SU-DHL-6 (cell line): ENCODE results near the gene PGGHG.
"Not testable (repeated sequence)": the region's sequence is repeated elsewhere in the genome, so short reads cannot be mapped to it uniquely, and the experiment has no call there.

Experiments used
- H2AFZ ChIP-seq: fragments of 200-600 bp; sonication (generic); 2 replicates; pipeline ENCODE4 v1.6.1; 2014; ENCODE audit warnings: low read depth, mild to moderate bottlenecking, moderate library complexity, mixed read lengths, antibody characterized with exemption, low read length; ENCODE audit not compliant: severe bottlenecking
- H3F3A ChIP-seq: fragments of 200-600 bp; shearing (Covaris generic); 2 replicates; pipeline ENCODE4 v1.6.0; 2016; ENCODE audit warnings: antibody characterized with exemption, mild to moderate bottlenecking; ENCODE audit not compliant: insufficient read depth
- H3K27ac ChIP-seq: fragments of 200-600 bp; sonication (generic); 2 replicates; pipeline ENCODE4 v1.5.1; 2016; ENCODE audit warnings: low read depth, mild to moderate bottlenecking, low read length, moderate library complexity, mixed read lengths
- H3K27me3 ChIP-seq: fragments of 200-600 bp; sonication (generic), shearing (Covaris generic); 2 replicates; pipeline ENCODE4 v1.6.0; 2014; ENCODE audit warnings: mild to moderate bottlenecking, low read length
- H3K36me3 ChIP-seq: fragments of 200-600 bp; sonication (generic); 2 replicates; pipeline ENCODE4 v1.6.1; 2014; ENCODE audit warnings: mild to moderate bottlenecking, low read length, mixed read lengths
- H3K4me2 ChIP-seq: fragments of 300-600, 200-600 bp; shearing (Covaris generic), sonication (generic); 2 replicates; pipeline ENCODE4 v1.6.0; 2014; ENCODE audit warnings: low read length, low read depth, mild to moderate bottlenecking; ENCODE audit not compliant: poor library complexity, severe bottlenecking
- H3K4me3 ChIP-seq: fragments of 200-600 bp; sonication (generic); 2 replicates; pipeline ENCODE4 v1.5.1; 2014; ENCODE audit warnings: antibody characterized with exemption, low read length, mild to moderate bottlenecking, mixed read lengths; ENCODE audit not compliant: insufficient read depth, poor library complexity, severe bottlenecking
- H3K79me2 ChIP-seq: fragments of 200-600 bp; sonication (generic); 2 replicates; pipeline ENCODE4 v1.6.1; 2014; ENCODE audit warnings: mild to moderate bottlenecking, low read length, moderate library complexity; ENCODE audit not compliant: insufficient read depth
- H3K9ac ChIP-seq: fragments of 200-600 bp; sonication (generic); 2 replicates; pipeline ENCODE4 v1.7.0; 2014; ENCODE audit warnings: mild to moderate bottlenecking, low read length
- H3K9me2 ChIP-seq: fragments of 200-600 bp; sonication (generic); replicated peaks from 2 replicates; pipeline ENCODE4 v1.6.1; 2014; ENCODE audit warnings: low read length; ENCODE audit not compliant: insufficient read depth
- H3K9me3 ChIP-seq: fragments of 200-600 bp; sonication (generic); 2 replicates; pipeline ENCODE4 v1.6.1; 2014; ENCODE audit warnings: low read length, mixed read lengths; ENCODE audit not compliant: insufficient read depth
- H4K20me1 ChIP-seq: fragments of 200-600 bp; sonication (generic); 2 replicates; pipeline ENCODE4 v1.6.1; 2014; ENCODE audit warnings: low read depth, mild to moderate bottlenecking, antibody characterized with exemption, low read length, moderate library complexity, mixed read lengths
- CTCF ChIP-seq: fragments of 200-600 bp; sonication (generic); IDR thresholded peaks from one replicate; pipeline ENCODE4 v1.5.1; 2017; ENCODE audit warnings: antibody characterized with exemption, mild to moderate bottlenecking, low read length, moderate library complexity; ENCODE audit not compliant: insufficient read depth, poor library complexity, severe bottlenecking
- EZH2phosphoT487 ChIP-seq: fragments of 200-600 bp; sonication (generic), shearing (Covaris generic); conservative IDR thresholded peaks from 2 replicates; pipeline ENCODE4 v1.6.1; 2018; ENCODE audit warnings: mild to moderate bottlenecking, antibody characterized with exemption, low read length, moderate library complexity, mixed read lengths

Gene PGGHG

GRCh38 chr11:324156-324555 lies 35.2 kb downstream of the PGGHG start:
- Histone ChIP-seq H3K9ac (no peak overlapping the region), H2AFZ (no peak overlapping the region), H3K9me3 (no peaks in the 10 kb centered on the region), H3K27me3 (no peaks in the 10 kb centered on the region), H3K4me2 (no peak overlapping the region), H3K9me2 (no peaks in the 10 kb centered on the region), H4K20me1 (no peaks in the 10 kb centered on the region), H3K79me2 (no peaks in the 10 kb centered on the region), H3K4me3 (no peak overlapping the region), H3F3A (peaks cover 15% of the 10 kb centered on the region), H3K36me3 (no peaks in the 10 kb centered on the region), H3K27ac (no peak overlapping the region)
- TF ChIP-seq CTCF (no peak), EZH2phosphoT487 (no peak)

- H3K9me2 ChIP-seq, H2AFZ ChIP-seq, H3K9ac ChIP-seq, H3K9me3 ChIP-seq, H3K79me2 ChIP-seq, H3K4me3 ChIP-seq, H4K20me1 ChIP-seq, H3K36me3 ChIP-seq, H3K27ac ChIP-seq, H3K4me2 ChIP-seq, H3K27me3 ChIP-seq: not testable (repeated sequence)
- peaks cover 20% of the 10 kb centered on the region for H3F3A ChIP-seq
Measured at GRCh38 chr11:324593-325517, 35.9 kb downstream of the PGGHG start.

- TF ChIP-seq CTCF (no peak), EZH2phosphoT487 (no peak)
- peak overlapping the region; percentile 51 for H3K9ac ChIP-seq
- H4K20me1 ChIP-seq, result no peaks in the 10 kb centered on the region
- H3K27me3 ChIP-seq, result no peaks in the 10 kb centered on the region
- no peaks in the 10 kb centered on the region for H3K9me2 ChIP-seq
- H3F3A ChIP-seq, result peaks cover 25% of the 10 kb centered on the region
- peak overlapping the region; percentile 43 for H3K4me2 ChIP-seq
- peak overlapping the region; percentile 60 for H2AFZ ChIP-seq
- no peaks in the 10 kb centered on the region for H3K9me3 ChIP-seq
- no peaks in the 10 kb centered on the region for H3K36me3 ChIP-seq
- peak overlapping the region; percentile 84 for H3K27ac ChIP-seq
- H3K79me2 ChIP-seq, result no peaks in the 10 kb centered on the region
- no peak overlapping the region for H3K4me3 ChIP-seq
Measured at GRCh38 chr11:325796-326591, 37.1 kb downstream of the PGGHG start.

- H3K9ac ChIP-seq, result peak overlapping the region; percentile 51
- no peaks in the 10 kb centered on the region for H3K79me2 ChIP-seq
- H3K9me3 ChIP-seq, result no peaks in the 10 kb centered on the region
- TF ChIP-seq EZH2phosphoT487, result no peak
- no peak for TF ChIP-seq CTCF
- peaks cover 25% of the 10 kb centered on the region for H3F3A ChIP-seq
- H3K9me2 ChIP-seq, result no peaks in the 10 kb centered on the region
- peak overlapping the region; percentile 84 for H3K27ac ChIP-seq
- H2AFZ ChIP-seq, result peak overlapping the region; percentile 60
- H3K27me3 ChIP-seq, result no peaks in the 10 kb centered on the region
- no peaks in the 10 kb centered on the region for H4K20me1 ChIP-seq
- peak overlapping the region; percentile 43 for H3K4me2 ChIP-seq
- H3K36me3 ChIP-seq, result no peaks in the 10 kb centered on the region
- no peak overlapping the region for H3K4me3 ChIP-seq
Measured at GRCh38 chr11:326592-326841, 37.6 kb downstream of the PGGHG start.
